K562 (cell line): ENCODE data around the gene ARHGAP10. TPM values are rescaled to one million over a fixed set of nuclear protein-coding genes. Genes with fewer than 3 reads are reported as not detected.

Experiments used
- ATAC-seq: fragments of 200-7000 bp; cut with Tn5 transposase; 3 replicates; pipeline ENCODE4 v1.9.1; 2020; ENCODE audit warnings: moderate library complexity
- BruUV-seq: library from RNA; stranded (reverse); fragments of 400-500 nt; replicated peaks from 2 replicates; lab custom pipeline; 2021; lab: Mats Ljungman, UMichigan
- CTCF ChIA-PET: fragments of 300-600 bp; formaldehyde crosslinking; extraction: SDS; loops from one replicate; lab custom pipeline; 2021; ENCODE audit warnings: low intra/inter-chr PET ratio; lab: Yijun Ruan, JAX
- POLR2A ChIA-PET: fragments of 300-600, 350-650 bp; sonication (Branson Sonifier 250); formaldehyde crosslinking; extraction: SDS; loops from one replicate; lab custom pipeline; 2021; ENCODE audit warnings: antibody characterized with exemption, inconsistent platforms; lab: Yijun Ruan, JAX
- DNase-seq, 4 experiments: peaks; one replicate each; pipeline versions ENCODE4 v3.0.0 to v3.0.0-alpha.2; 2011 to 2018; ENCODE audit warnings: low spot score in 3 of 4, mixed read lengths in 3 of 4; ENCODE audit errors: extremely low read depth in 1 of 4
- FAIRE-seq: peaks from 2 replicates; lab custom pipeline; 2011; peaks lifted over from hg19 to GRCh38; lab: Jason Lieb, UNC
- H2AFZ ChIP-seq: 2 replicates; pipeline ENCODE4 v1.6.0; 2011; ENCODE audit warnings: low read depth, low read length, control low read depth, inconsistent platforms
- H3K27ac ChIP-seq: fragments of 200-600 bp; 3 replicates; pipeline ENCODE4 v1.8.0; 2011; ENCODE audit warnings: low read depth, mild to moderate bottlenecking, control low read depth, inconsistent platforms, low read length, moderate library complexity, mixed read lengths; ENCODE audit errors: extremely low read depth
- H3K27me3 ChIP-seq, 2 experiments: fragments of 300-600 bp in 1 of 2; 2 replicates in 1 of 2; 3 replicates in 1 of 2; pipeline versions ENCODE4 v1.6.0 to v1.8.0; 2011; ENCODE audit warnings: inconsistent platforms in 2 of 2, low read length in 2 of 2, mild to moderate bottlenecking in 1 of 2, mixed read lengths in 1 of 2, moderate library complexity in 1 of 2; ENCODE audit not compliant: control insufficient read depth in 2 of 2, insufficient read depth in 2 of 2
- H3K36me3 ChIP-seq: fragments of 300-600 bp; 3 replicates; pipeline ENCODE4 v1.8.0; 2011; ENCODE audit warnings: mild to moderate bottlenecking, low read length, inconsistent platforms; ENCODE audit not compliant: control insufficient read depth, insufficient read depth
- H3K4me1 ChIP-seq, 2 experiments: fragments of 200-600 bp in 1 of 2; replicated peaks in 1 of 2; 2 replicates in 1 of 2; 3 replicates in 1 of 2; pipeline versions ENCODE4 v1.5.1 to v1.8.0; 2011; ENCODE audit warnings: inconsistent platforms in 2 of 2, low read length in 2 of 2, mild to moderate bottlenecking in 1 of 2, mixed read lengths in 1 of 2, moderate library complexity in 1 of 2; ENCODE audit not compliant: control insufficient read depth in 2 of 2, insufficient read depth in 2 of 2
- H3K4me2 ChIP-seq: 2 replicates; pipeline ENCODE4 v1.6.1; 2011; ENCODE audit warnings: low read length, control low read depth, inconsistent platforms, mixed read lengths; ENCODE audit not compliant: insufficient read depth
- H3K4me3 ChIP-seq: fragments of 200-600 bp; sonication (generic), shearing (Covaris generic); 2 replicates; pipeline ENCODE4 v1.5.1; 2016; ENCODE audit warnings: control low read depth, inconsistent platforms
- H3K79me2 ChIP-seq: fragments of 200-600 bp; 3 replicates; pipeline ENCODE4 v1.8.0; 2011; ENCODE audit warnings: low read length, inconsistent platforms; ENCODE audit not compliant: control insufficient read depth, insufficient read depth
- H3K9ac ChIP-seq, 2 experiments: 2 replicates each; pipeline versions ENCODE4 v1.6.0 to v1.6.1; 2011; ENCODE audit warnings: low read depth in 2 of 2, low read length in 2 of 2, control low read depth in 1 of 2, inconsistent platforms in 1 of 2, mild to moderate bottlenecking in 1 of 2, mixed read lengths in 1 of 2; ENCODE audit not compliant: insufficient read depth in 1 of 2
- H3K9me1 ChIP-seq: one replicate; pipeline ENCODE4 v1.6.0; 2011; ENCODE audit warnings: inconsistent platforms, mild to moderate bottlenecking, low read length, moderate library complexity; ENCODE audit not compliant: control insufficient read depth, insufficient read depth
- H3K9me3 ChIP-seq: replicated peaks from 2 replicates; pipeline ENCODE4 v1.5.1; 2011; ENCODE audit warnings: low read depth, low read length, inconsistent platforms; ENCODE audit not compliant: control insufficient read depth, insufficient read depth
- H4K20me1 ChIP-seq: replicated peaks from 2 replicates; pipeline ENCODE4 v1.6.1; 2011; ENCODE audit warnings: low read length, inconsistent platforms, mixed read lengths; ENCODE audit not compliant: control insufficient read depth, insufficient read depth
- CC2D1A ChIP-seq: fragments of 450-650 bp; IDR thresholded peaks from 2 replicates; pipeline ENCODE4 v1.6.1; 2017; ENCODE audit warnings: mild to moderate bottlenecking
- CHAMP1 ChIP-seq: fragments of 450-650 bp; IDR thresholded peaks from 2 replicates; pipeline ENCODE4 v1.6.1; 2016; ENCODE audit warnings: mild to moderate bottlenecking
- KAT7 ChIP-seq: sonication (generic); formaldehyde crosslinking; IDR thresholded peaks from 2 replicates; pipeline ENCODE4 v1.8.0; 2022; ENCODE audit warnings: missing genetic modification reagents, mild to moderate bottlenecking, borderline replicate concordance
- KDM2B ChIP-seq: fragments of 250-450 bp; sonication (Bioruptor Pico); IDR thresholded peaks from 2 replicates; pipeline ENCODE4 v1.8.0; 2021; ENCODE audit warnings: mild to moderate bottlenecking, moderate library complexity
- KDM5B ChIP-seq: fragments of 200-600 bp; sonication (generic); IDR thresholded peaks from 2 replicates; pipeline ENCODE4 v1.6.1; 2012; ENCODE audit warnings: low read depth, mild to moderate bottlenecking, moderate library complexity, low read length, control low read depth, inconsistent platforms; ENCODE audit not compliant: insufficient replicate concordance
- PATZ1 ChIP-seq: fragments of 250-450 bp; sonication (Bioruptor Pico); IDR thresholded peaks from 2 replicates; pipeline ENCODE4 v1.5.0; 2020; ENCODE audit warnings: mild to moderate bottlenecking, borderline replicate concordance
- RREB1 ChIP-seq: fragments of 250-450 bp; sonication (Bioruptor Pico); IDR thresholded peaks from 2 replicates; pipeline ENCODE4 v1.4.0; 2020
- ZNF175 ChIP-seq: fragments of 200-800 bp; sonication (Bioruptor generic); IDR thresholded peaks from 2 replicates; pipeline ENCODE4 v1.6.1; 2016; ENCODE audit warnings: low read depth, mild to moderate bottlenecking, missing genetic modification characterization, missing compliant biosample characterization
- ZNF197 ChIP-seq: fragments of 200-800 bp; sonication (Bioruptor generic); IDR thresholded peaks from 2 replicates; pipeline ENCODE4 v1.6.1; 2016; ENCODE audit warnings: low read depth, missing genetic modification characterization, missing compliant biosample characterization
- WGBS: fragments of 100-300 bp; shearing (Covaris generic); methylation state at CpG from one replicate; pipeline ENCODE4 v1.1.6; 2016; ENCODE audit warnings: low coverage, mixed read lengths; ENCODE audit not compliant: insufficient coverage; ENCODE audit errors: missing lambda C conversion rate; 5-methylcytosine and 5-hydroxymethylcytosine counted together
- in situ Hi-C: fragments of 300-500 bp; cut with MboI; formaldehyde crosslinking; loops from 4 replicates; pipeline ENCODE4 v1.15.0; 2018; ENCODE audit warnings: inconsistent platforms, mixed read lengths
- intact Hi-C: fragments of 100-400 bp; cut with micrococcal nuclease; formaldehyde crosslinking; loops from 2 replicates; pipeline ENCODE4 v1.14.2; 2022
- polyA plus RNA-seq, 8 experiments: library from polyadenylated mRNA; depleted of rRNA in 4 of 8; stranded (reverse) in 5 of 8; unstranded in 3 of 8; fragments of >200 nt; fragmentation: Nextera tagmentation in 2 of 8; fragmentation: Illumina TruSeq in 1 of 8; extraction: Ambion mirVana in 2 of 8; extraction: Trizol in 1 of 8; gene quantifications; 2 replicates each; pipeline versions ENCODE4 v1.2.1 to v1.2.3, GENCODE V29; 2011 to 2014; ENCODE audit warnings: inconsistent platforms in 1 of 8, missing spikeins in 1 of 8
- total RNA-seq, 7 experiments: library from RNA; depleted of rRNA in 6 of 7; stranded (reverse); fragments of >200 nt in 6 of 7; fragmentation: Illumina TruSeq in 2 of 7; extraction: Trizol in 2 of 7; gene quantifications; 2 replicates each; pipeline versions ENCODE4 v1.2.1 to v1.2.3, GENCODE V29; 2011 to 2021; ENCODE audit warnings: low replicate concordance in 1 of 7

The ARHGAP10 gene
- total and polyA plus RNA-seq, 9 of the 15 experiments (the other 6 are each of a cell fraction or from before 2014, with no cell fraction given): 0.03 to 0.22 (median 0.06) TPM; not detected in 3

GRCh38 chr4:148112231-148112982 lies 380.5 kb downstream of the ARHGAP10 start:
- H3K9ac ChIP-seq: no peak overlapping the region

More at GRCh38 chr4:148112231-148112982, 380.5 kb downstream of the ARHGAP10 start:
- Histone ChIP-seq H4K20me1 (no peaks in the 10 kb centered on the region), H3K27ac (no peak overlapping the region), H3K27me3 (no peaks in the 10 kb centered on the region), H3K36me3 (no peaks in the 10 kb centered on the region), H3K9me1 (no peaks in the 10 kb centered on the region), H3K4me3 (no peak overlapping the region), H2AFZ (no peak overlapping the region), H3K9me3 (no peaks in the 10 kb centered on the region), H3K4me1 (no peaks in the 10 kb centered on the region), H3K79me2 (no peaks in the 10 kb centered on the region), H3K4me2 (no peak overlapping the region)
- intact Hi-C loops: no loop called here
- CTCF ChIA-PET: no interaction called here
- in situ Hi-C loops: no loop called here
- ATAC-seq (no peak), FAIRE-seq (no peak), DNase-seq (no peak)
- no TSS peak for BruUV-seq
- TF ChIP-seq PATZ1: no peak
- TF ChIP-seq KAT7: no peak
- TF ChIP-seq ZNF197 (CRISPR knock-in tag): no peak
- no peak for TF ChIP-seq KDM5B
- no peak for TF ChIP-seq KDM2B (CRISPR knock-in tag)
- no peak for TF ChIP-seq CC2D1A
- no peak for TF ChIP-seq ZNF175 (CRISPR knock-in tag)
- TF ChIP-seq CHAMP1: no peak
- TF ChIP-seq RREB1 (CRISPR knock-in tag): no peak
- POLR2A ChIA-PET: no interaction called here
- WGBS: 0% methylated on average over 4 of the region's 4 CpGs
